PC-3 (cell line): ENCODE measurements around the gene PCDHB6. TPM values are rescaled to one million over a fixed set of nuclear protein-coding genes. Genes with fewer than 3 reads are reported as not detected.
"Not testable (repeated sequence)": the region's sequence is repeated elsewhere in the genome, so short reads cannot be mapped to it uniquely, and the experiment has no call there.

ENCODE experiments used
- ATAC-seq: fragments of 200-7000 bp; cut with Tn5 transposase; 2 replicates; pipeline ENCODE4 v1.9.1; 2020; ENCODE audit warnings: mild to moderate bottlenecking, moderate library complexity
- BruUV-seq: library from RNA; stranded (reverse); fragments of 400-500 nt; replicated peaks from 2 replicates; lab custom pipeline; 2021; lab: Mats Ljungman, UMichigan
- CTCF ChIA-PET: fragments of 300-600 bp; sonication (Branson Sonifier 250); formaldehyde crosslinking; loops from one replicate; lab custom pipeline; 2022; ENCODE audit warnings: antibody characterized with exemption; lab: Charles Lee
- POLR2A ChIA-PET: fragments of 300-600 bp; sonication (Branson Sonifier 250); formaldehyde crosslinking; loops from one replicate; lab custom pipeline; 2022; ENCODE audit warnings: antibody characterized with exemption; ENCODE audit not compliant: unreplicated experiment; lab: Charles Lee
- DNase-seq: peaks from one replicate; pipeline ENCODE4 v3.0.0-alpha.2; 2015
- H2AFZ ChIP-seq: fragments of 300-600 bp; sonication (generic); 2 replicates; pipeline ENCODE4 v1.6.0; 2016; ENCODE audit warnings: antibody characterized with exemption, low read length
- H3F3A ChIP-seq: fragments of 300-600 bp; sonication (generic); one replicate; pipeline ENCODE4 v1.6.0; 2017; ENCODE audit warnings: antibody characterized with exemption, low read length, control low read depth, mild to moderate bottlenecking; ENCODE audit not compliant: unreplicated experiment
- H3K27ac ChIP-seq: fragments of 300-600 bp; sonication (generic); 2 replicates; pipeline ENCODE4 v1.5.1; 2016; ENCODE audit warnings: mild to moderate bottlenecking, low read length
- H3K27me3 ChIP-seq: fragments of 300-600 bp; sonication (generic); 2 replicates; pipeline ENCODE4 v1.6.1; 2016; ENCODE audit warnings: low read length, mixed read lengths
- H3K36me3 ChIP-seq: fragments of 300-600 bp; sonication (generic); 2 replicates; pipeline ENCODE4 v1.6.1; 2016; ENCODE audit warnings: low read depth, mixed run types, low read length, mixed read lengths
- H3K4me1 ChIP-seq: fragments of 300-600 bp; sonication (generic); 2 replicates; pipeline ENCODE4 v1.5.1; 2016; ENCODE audit warnings: low read length; ENCODE audit not compliant: insufficient read depth
- H3K4me2 ChIP-seq: fragments of 300-600 bp; sonication (generic); 2 replicates; pipeline ENCODE4 v1.6.0; 2016; ENCODE audit warnings: low read length
- H3K4me3 ChIP-seq: fragments of 300-600 bp; sonication (generic); 2 replicates; pipeline ENCODE4 v1.5.1; 2016; ENCODE audit warnings: mild to moderate bottlenecking, low read length, mixed read lengths
- H3K79me2 ChIP-seq: fragments of 300-600 bp; sonication (generic); 2 replicates; pipeline ENCODE4 v1.6.1; 2017; ENCODE audit warnings: low read length, mixed read lengths
- H3K9ac ChIP-seq: fragments of 300-600 bp; sonication (generic); 2 replicates; pipeline ENCODE4 v1.6.0; 2016; ENCODE audit warnings: mild to moderate bottlenecking, low read length
- H3K9me2 ChIP-seq: fragments of 300-600 bp; sonication (generic); replicated peaks from 2 replicates; pipeline ENCODE4 v1.6.1; 2016; ENCODE audit warnings: mixed run types, low read length, mixed read lengths
- H3K9me3 ChIP-seq: fragments of 300-600 bp; sonication (generic); 2 replicates; pipeline ENCODE4 v1.6.1; 2016; ENCODE audit warnings: low read length, mixed read lengths
- H4K20me1 ChIP-seq: fragments of 300-600 bp; sonication (generic); 2 replicates; pipeline ENCODE4 v1.6.1; 2016; ENCODE audit warnings: low read length, mixed read lengths
- CTCF ChIP-seq: fragments of 300-600 bp; sonication (generic); conservative IDR thresholded peaks from 2 replicates; pipeline ENCODE4 v1.5.1; 2017; ENCODE audit warnings: antibody characterized with exemption, low read depth, mild to moderate bottlenecking, low read length
- EZH2 ChIP-seq: fragments of 300-600 bp; sonication (generic); IDR thresholded peaks from one replicate; pipeline ENCODE4 v1.6.1; 2017; ENCODE audit warnings: antibody characterized with exemption, mild to moderate bottlenecking, low read length; ENCODE audit not compliant: unreplicated experiment
- EZH2phosphoT487 ChIP-seq: fragments of 300-600 bp; sonication (generic); IDR thresholded peaks from 2 replicates; pipeline ENCODE4 v1.6.1; 2018; ENCODE audit warnings: mild to moderate bottlenecking, antibody characterized with exemption, low read length, borderline replicate concordance
- intact Hi-C: fragments of 100-400 bp; cut with micrococcal nuclease; formaldehyde crosslinking; loops from 2 replicates; pipeline ENCODE4 v1.9.0; 2023
- total RNA-seq: library from RNA; depleted of rRNA; stranded (reverse); fragments of >200 nt; gene quantifications from 2 replicates; pipeline ENCODE4 v1.2.3, GENCODE V29; 2014

Gene PCDHB6
- total RNA-seq, 1 experiment from 2014 or later = not detected

GRCh38 chr5:141155540-141156374 is 5.9 kb downstream of the PCDHB6 start:
- no peaks in the 10 kb centered on the region for H3K36me3 ChIP-seq
- H3K4me3 ChIP-seq = no peak overlapping the region
- TF ChIP-seq EZH2phosphoT487 = no peak
- TF ChIP-seq EZH2 = no peak
- peak; percentile 38; the same call in 1 of the 2 replicates for TF ChIP-seq CTCF
- intact Hi-C loops = no loop called here
- POLR2A ChIA-PET = no interaction called here
- H3K9me2 ChIP-seq = no peaks in the 10 kb centered on the region
- no peak overlapping the region for H3K27ac ChIP-seq
- H3K79me2 ChIP-seq = no peaks in the 10 kb centered on the region
- DNase-seq = no peak
- H3K9me3 ChIP-seq = no peaks in the 10 kb centered on the region
- no peaks in the 10 kb centered on the region for H3K27me3 ChIP-seq
- no peaks in the 10 kb centered on the region for H3F3A ChIP-seq
- no peak overlapping the region for H2AFZ ChIP-seq
- H3K4me2 ChIP-seq = no peak overlapping the region
- no peak for ATAC-seq
- CTCF ChIA-PET = no interaction called here
- H3K4me1 ChIP-seq = no peaks in the 10 kb centered on the region
- no TSS peak for BruUV-seq
- no peak overlapping the region for H3K9ac ChIP-seq
- no peaks in the 10 kb centered on the region for H4K20me1 ChIP-seq

GRCh38 chr5:141157356-141157755 is 7.5 kb downstream of the PCDHB6 start:
- H3K9me3 ChIP-seq, H3K27me3 ChIP-seq, H3F3A ChIP-seq, H3K4me1 ChIP-seq, H3K79me2 ChIP-seq, CTCF ChIA-PET, H4K20me1 ChIP-seq, intact Hi-C loops, H3K27ac ChIP-seq, H3K36me3 ChIP-seq, BruUV-seq, H3K4me3 ChIP-seq, DNase-seq, H2AFZ ChIP-seq, H3K9ac ChIP-seq, H3K4me2 ChIP-seq, POLR2A ChIA-PET, H3K9me2 ChIP-seq, ATAC-seq: not testable (repeated sequence)

- H3K9ac ChIP-seq, intact Hi-C loops, H3K9me3 ChIP-seq, H4K20me1 ChIP-seq, ATAC-seq, H3K27me3 ChIP-seq, H3K4me3 ChIP-seq, H2AFZ ChIP-seq, H3K4me2 ChIP-seq, BruUV-seq, H3K9me2 ChIP-seq, H3K4me1 ChIP-seq, H3K79me2 ChIP-seq, CTCF ChIA-PET, H3K27ac ChIP-seq, DNase-seq, H3K36me3 ChIP-seq, H3F3A ChIP-seq: not testable (repeated sequence)
- POLR2A ChIA-PET = interaction anchor here (0.6 kb wide), 1 partner anchor 25 kb away, joined by 3 read pairs; no protein-coding TSS in a partner anchor
Measured at GRCh38 chr5:141157901-141158300, 8.0 kb downstream of the PCDHB6 start.
